Activated effector memory CD4-positive, alpha-beta T cell treated with anti-CD3 and anti-CD28 coated beads, Interleukin-2, amount 50 U/mL, for 16 hours (primary cell): Measurements from ENCODE around the gene PNO1.
"Not testable (repeated sequence)": the region's sequence is repeated elsewhere in the genome, so short reads cannot be mapped to it uniquely, and the experiment has no call there.

Experiments used
- DNase-seq: peaks from one replicate; pipeline ENCODE4 v3.0.0-alpha.2; 2020

The PNO1 gene

DNA sequence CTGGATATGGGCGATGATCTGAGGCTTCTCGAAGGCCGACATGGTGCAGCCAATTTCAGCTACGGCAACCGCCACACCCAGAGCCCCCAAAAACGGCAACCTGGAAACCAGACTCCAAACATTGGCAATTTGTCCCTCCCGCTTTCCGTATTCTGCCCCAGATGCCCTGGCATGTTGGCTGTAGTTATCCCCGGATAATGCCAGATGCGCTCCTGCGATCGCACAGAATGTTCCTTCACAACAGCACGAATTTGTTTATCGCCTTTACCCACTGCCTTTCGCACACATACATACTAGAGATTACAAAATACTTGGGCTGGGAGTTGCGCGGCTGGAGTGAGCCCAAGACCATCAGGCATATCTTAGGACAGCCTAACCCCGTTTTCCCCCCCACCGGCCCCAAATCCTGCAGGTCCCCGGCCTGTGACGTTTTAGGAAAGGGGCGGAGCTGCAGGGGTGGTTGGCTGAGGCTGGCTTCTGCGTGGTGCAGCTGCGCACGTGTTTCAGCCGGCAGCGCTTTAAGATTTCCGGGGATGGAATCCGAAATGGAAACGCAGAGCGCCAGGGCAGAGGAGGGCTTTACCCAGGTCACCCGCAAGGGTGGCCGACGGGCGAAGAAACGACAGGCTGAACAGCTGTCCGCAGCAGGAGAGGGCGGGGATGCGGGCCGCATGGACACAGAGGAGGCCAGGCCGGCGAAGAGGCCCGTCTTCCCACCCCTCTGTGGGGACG, at the start of gene PNO1:
Gene PNO1, plus strand, starts transcription at position 487 of the 732 bp plus-strand sequence. Its CDS starts 47 bp downstream, at position 534.
- DNase-seq = peak; percentile 99

DNA sequence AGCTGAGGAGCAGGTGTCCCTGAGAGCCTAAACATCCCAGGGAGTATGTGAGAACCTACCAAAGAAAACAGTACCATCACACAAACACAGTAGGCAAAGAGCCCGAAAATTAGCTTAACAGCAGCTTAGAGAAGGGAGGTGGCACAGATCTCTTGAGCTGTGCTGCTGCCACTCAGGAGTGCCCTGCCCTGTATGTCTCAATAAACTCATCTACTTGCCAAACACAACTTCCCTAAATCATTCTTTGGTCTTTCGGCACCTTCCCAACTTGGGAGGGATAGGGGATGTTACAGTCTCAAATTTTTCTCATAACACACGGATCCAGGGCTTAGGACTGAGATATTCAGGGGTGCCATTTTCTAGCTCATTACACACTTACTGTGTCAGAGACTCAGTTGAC, 49.6 kb upstream of the PNO1 start:
- no peak for DNase-seq

DNA sequence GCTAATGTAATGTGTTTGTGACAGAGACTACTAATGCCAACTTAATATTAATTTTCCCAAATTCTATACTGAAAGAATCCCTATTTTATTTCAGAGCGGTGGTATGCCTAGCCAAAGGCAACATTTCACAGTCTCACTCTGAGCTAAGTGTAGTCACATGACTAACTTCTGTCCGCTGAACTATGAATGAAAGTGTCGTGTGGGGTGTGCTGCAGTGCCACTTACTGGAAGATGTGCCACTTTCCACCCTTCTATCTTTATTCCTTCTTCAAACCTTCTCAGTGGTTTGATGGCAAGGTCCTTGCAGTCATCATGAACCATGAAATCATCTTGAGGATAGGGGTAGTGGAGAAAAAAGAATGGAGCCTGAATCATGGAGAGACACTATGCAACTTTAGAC, 47.6 kb upstream of the PNO1 start:
- DNase-seq = no peak

DNA sequence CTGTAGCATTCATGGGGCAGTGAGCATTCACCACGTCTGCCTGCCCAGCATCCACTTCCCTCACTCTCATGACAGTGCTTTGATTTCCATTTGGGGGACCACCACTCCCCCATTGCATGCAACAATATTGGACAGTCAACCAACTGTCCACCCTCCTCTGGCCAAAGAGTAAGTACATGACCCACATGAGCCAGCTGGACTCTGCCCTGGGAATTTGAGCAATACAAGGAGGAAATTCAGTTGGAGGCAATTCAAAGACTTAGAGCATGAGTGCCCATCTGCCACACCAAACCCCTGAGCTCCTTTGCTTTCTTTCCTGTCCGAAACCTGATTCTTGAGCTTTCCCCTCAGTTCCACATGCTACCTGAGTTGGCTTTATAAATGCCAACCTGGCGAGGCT, 41.7 kb upstream of the PNO1 start:
- no peak for DNase-seq

DNA sequence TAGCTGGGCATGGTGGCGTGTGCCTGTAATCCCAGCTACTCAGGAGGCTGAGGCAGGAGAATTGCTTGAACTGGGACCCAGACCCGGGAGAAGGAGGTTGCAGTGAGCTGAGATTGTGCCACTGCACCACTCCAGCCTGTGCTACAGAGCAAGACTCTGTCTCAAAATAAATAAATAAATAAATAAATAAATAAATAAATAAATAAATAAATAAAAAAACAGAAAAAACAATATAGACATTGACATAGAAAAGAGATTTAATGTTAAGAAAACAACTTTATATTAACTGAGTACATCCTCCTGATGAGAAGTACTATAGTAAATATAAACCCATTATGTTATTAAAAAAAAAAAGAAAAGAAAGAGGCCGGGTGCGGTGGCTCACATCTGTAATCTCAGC, 39.8 kb upstream of the PNO1 start:
- DNase-seq = not testable (repeated sequence)

DNA sequence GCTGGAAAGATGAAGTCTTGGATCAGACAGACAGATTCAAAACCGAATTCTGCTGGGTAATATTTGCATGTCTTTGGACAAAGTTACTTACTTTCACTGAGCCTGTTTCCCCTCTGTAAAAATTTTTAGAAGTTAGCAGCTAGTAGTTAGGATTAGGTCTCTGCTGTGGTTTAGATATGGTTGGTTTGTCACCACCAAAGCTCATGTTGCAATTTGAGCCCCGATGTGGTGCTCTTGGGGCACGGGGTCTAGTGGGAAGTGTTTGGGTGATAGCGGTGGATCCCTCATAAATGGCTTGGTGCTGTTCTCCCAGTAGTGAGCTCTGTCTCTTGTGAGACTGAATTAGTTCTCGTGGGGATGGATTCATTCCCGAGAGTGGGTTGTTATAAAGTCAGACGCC, 38.9 kb upstream of the PNO1 start:
- no peak for DNase-seq

DNA sequence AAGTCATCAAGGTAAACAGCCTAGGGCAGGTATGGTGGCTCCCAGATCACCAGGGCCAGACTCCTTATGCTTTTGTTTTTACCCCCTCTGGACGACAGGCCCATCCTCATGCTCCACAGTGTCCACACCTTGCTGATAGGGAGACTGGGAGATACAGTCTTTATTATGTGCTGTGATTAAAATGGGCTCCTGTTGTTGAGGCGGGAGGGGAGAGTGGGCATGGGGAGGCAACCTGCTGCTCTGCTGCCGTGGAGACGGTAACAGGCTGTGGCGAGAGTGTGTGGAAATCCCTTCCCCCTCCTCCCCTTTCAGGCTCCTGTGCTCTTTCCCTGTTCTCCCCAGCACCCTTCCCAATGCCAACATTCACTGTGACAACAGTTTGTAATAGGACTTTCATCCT, 38.2 kb upstream of the PNO1 start:
- no peak for DNase-seq

DNA sequence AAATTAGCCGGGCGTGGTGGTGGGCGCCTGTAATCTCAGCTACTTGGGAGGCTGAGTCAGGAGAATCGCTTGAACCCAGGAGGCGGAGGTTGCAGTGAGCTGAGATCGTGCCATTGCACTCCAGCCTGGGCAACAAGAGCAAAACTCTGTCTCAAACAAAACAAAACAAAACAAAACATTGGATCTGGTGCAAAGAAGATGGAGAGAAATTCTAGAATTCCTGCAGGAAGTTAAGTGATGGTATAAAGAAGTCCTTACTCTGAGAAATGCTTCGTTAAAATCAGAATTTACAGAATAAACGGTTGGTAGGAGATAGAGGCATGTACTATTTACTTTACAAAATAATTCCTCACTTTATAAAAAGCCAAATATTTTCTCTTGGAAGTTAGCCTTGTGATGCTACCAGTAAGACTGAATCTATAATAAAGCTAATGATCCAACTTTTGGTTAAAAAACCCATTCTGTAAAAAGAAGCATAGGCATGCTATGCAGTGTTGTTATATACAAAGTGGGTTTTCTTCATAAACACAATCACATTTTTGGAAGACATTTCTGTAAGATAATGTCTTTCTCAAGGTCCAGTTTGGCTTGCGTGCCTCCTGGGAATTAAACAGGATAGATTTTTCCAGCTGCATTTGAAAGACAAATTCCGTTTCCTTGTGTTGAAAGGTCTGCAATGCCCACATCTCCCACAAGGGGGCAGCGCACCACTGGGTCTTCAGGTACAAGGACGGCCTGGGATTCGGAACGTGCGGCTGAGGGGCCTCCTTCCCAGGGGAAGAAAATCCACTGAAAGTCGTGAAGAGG, 35.6 kb upstream of the PNO1 start:
- peak; percentile 92 for DNase-seq

DNA sequence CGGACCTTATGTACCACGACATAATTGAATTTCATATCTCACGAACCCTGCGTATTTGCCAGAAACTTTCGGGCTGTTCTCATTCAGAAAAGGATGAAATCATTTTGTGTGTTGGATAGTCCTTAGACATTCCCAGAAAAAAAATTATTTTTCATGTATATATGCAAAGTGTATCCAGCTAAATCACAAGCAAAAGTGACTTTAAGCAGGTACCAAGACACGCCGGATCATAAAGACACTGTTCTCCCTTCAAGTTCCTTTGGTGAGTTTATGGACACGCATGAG, 35.1 kb upstream of the PNO1 start:
- no peak for DNase-seq

DNA sequence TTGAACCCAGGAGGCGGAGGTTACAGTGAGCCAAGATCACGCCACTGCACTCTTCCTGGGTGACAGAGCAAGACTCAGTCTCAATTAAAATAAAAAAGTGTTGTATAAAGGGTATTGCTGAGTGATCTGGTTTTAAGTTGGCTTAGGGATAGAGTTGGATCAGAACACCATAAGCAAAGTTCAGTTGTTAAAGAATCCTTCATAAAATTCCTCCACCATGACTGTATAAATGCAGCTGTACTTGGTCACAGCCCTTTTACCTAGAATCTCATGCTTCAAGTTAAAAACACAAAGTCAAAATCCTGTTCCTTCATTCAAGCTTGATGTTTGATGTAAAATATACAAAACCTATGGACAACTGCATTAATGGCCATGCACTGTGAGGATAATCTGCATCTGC, 33.4 kb upstream of the PNO1 start:
- DNase-seq = no peak

DNA sequence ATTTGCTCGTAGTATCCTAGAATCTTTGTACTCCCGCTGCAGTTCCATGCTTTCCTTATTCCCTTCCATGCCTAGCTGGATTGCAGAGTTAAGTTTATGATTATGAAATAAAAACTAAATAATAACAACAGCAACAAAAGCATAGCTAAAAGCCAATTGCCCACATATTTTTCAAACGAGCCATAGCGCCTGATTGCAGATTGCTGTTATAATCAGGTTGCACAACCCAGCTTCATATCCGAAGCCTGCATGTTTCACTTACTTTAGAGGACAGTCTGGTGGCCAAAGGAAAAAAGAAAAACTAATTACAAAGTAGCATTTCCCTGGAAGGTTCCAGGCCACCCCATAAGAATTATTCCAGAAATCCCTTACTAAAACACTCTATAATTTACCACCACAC, 31.9 kb upstream of the PNO1 start:
- no peak for DNase-seq

DNA sequence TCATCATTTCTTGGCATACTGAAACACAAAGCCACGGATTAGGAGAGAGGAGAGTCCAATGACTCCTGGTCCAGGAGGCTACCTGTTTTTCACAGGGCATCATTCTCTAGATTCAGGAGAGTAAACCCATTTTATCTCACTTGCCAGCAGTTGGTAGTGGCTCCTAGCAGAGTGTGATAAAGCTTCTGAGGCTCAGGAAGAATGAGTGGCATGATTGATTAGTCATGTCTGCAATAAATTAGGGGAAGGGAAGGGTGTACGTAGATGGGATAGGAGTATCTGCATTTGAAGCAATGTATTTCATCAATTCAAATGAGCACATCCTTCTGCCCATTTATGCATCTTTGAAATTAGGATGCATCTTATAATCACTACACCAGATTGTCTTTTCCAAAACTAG, 31.1 kb upstream of the PNO1 start:
- no peak for DNase-seq

DNA sequence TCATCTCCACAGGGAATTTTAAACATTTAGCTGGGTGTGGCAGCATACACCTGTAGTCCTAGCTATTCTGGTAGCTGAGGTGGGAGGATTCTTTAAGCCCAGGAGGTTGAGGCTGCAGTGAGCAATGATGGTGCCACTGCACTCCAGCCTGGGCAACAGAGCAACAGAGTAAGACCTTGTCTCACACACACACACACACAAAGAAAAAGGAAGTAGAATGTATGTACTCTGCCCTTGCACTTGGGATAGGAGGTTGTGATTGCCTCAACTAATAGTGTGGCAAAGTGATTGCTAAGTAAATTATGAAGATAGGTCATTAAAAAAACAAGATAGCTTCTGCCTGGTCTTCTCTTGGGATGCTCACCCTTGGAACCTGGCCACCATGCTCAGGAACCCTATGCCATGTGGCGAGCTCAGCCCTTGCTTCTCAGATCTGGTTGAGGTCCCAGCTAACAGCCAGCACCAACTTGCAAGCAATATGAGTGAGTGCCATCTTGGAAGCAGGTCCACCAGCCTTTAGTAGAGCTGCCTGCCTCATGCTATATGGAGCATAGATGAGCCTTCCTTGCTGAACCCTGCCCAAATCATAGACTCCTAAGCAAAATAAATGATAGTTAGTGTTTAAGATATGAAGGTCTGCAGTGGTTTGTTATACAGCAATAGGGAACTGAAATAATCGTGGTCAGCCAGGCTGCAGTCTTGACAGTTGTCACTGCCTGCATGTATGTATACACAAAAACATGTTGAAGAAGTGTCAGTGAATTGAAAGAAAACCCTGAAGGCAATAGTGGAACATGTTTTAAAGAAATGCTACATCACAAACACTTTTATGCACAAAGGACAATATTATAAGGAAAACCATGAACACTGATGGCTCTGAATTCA, 30.1 kb upstream of the PNO1 start:
- no peak for DNase-seq

DNA sequence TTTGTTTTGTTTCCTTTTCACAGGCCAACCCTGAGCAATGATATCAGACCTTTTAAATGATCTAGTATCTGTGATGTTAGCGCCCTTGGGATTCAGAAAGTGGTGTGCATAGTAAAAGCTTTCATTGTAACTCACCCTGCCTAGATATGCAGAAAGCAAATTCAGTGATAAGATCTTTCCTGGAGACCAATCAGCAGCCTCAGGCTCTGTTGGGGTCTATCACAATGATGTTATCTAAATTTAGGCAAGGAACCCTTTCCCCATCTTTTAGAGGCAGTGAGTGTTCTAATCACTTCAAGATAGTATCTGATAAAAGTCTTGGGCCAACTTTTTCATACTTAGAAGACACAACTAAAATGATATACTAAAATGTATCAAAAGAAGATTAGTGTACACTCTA, 23.6 kb upstream of the PNO1 start:
- no peak for DNase-seq

DNA sequence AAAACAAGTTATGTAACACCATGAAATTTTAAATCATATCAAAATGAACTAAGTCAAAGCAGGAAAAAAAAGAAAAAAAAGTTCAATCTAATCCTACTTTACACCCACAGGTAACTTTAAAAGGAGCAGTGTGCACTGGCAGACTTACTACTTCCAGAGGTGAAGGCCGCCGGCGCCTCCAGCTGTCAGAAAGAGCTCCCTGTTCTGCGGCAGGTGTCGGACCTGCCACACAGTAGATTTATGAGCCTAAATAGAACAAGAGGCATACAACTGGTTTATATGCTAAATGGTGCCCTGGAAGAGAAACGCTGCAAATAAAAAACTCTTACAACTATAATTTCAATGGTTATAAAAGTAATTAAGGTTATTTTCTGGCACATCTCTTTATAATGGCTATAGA, 23.1 kb upstream of the PNO1 start:
- DNase-seq = no peak

DNA sequence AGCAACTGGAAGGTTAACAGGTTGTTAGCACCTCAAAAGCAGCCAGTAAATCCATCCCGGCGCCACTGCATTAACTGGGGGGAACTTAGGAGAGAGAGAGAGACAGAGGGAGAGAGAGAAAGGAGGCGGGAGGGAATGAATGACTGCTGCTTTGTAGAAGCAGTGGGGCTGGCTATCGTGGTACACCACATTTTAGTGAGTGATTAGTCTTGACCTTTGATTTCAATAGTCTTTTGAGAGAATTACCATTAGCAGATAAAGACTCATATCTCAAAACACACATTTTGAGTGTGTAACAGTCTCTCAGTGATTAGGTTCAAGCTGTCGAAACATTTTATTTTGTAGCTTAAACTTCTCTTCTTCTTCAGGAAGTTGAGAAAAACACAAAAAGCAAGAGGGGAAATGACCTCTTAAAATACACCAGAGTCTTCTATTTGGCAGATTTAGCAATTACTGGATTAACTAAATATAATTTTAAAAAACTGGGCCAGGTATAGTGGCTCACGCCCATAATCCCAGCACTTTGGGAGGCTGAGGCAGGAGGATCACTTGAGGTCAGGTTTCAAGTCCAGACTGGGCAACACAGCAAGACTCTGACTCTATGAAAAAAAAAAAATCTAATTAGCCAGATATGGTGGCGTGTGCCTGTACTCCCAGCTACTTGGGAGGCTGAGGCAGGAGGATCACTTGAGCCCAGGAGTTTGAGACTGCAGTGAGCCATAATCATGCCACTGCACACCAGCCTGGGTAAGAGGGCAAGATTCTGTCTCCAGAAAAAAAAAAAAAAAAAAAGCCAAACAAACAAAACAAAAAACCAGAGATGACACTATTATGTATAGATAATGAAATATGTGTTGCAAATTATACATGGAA, 22.0 kb upstream of the PNO1 start:
- DNase-seq = no peak

DNA sequence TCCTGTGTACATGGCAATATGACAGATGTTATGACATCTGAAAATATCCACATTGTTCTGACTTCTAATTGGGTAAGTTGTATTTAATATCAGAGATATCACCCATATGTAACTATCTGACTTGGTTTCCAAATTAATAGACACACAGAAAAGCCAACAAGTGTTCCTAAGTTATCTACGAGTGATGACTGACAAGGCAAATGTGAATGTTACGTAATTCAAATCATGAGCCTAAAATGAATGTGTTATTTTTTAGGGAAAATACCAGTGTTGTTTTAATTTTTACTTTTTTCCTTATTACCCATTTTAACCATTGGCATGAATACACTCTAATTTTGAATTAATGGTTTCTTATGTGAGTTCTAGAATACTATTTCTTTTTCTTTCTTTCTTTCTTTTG, 15.8 kb upstream of the PNO1 start:
- DNase-seq = no peak

DNA sequence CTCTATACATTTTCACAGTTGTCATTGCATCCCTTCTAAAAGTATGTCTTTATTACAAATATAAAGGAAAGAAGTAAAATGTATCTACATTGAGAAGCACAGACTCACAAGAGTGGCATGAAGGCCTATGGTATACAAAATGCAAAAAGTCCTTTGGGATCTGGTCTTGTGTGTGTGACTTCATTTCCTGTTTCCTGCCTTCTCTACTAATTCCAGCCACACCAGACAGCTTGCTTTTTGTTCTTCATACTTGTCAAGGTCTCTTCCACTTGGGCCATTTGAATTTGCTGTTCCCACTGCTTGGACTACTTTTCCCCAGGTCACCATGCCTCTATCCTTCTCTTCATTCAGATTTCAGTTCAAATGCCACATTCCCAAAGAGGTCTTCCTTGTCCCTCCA, 6.7 kb upstream of the PNO1 start:
- no peak for DNase-seq

DNA sequence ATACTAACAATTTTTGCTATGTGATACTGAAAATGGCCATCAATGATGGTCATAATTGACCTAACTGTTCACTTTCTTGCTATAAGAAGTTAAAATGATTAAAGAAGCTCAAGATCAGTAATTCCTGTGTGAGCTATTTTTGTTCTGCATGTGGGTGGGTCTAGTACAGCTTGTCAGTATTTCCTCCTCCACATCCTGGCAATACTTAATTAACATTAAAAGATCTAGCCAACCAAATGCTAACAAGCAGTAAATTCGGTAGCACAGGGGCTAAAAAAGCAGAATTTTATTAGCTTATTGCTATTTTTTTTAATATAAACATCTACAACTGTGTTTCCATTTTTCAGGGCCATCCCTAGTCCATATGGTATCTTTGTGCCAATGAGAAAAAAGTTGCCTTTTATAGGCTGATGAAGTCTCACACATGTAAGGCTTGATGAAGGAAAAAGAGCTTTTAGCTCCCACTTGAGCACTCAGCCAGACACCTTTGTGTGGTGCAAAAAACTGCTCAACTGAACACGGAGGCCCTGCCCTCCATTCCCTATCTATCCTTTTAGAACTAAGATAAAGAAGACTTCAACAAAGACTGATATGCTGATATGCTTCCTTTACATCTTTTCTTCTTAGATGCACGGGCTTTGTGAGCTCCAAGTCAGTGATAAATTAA, 4.9 kb upstream of the PNO1 start:
- DNase-seq = no peak

DNA sequence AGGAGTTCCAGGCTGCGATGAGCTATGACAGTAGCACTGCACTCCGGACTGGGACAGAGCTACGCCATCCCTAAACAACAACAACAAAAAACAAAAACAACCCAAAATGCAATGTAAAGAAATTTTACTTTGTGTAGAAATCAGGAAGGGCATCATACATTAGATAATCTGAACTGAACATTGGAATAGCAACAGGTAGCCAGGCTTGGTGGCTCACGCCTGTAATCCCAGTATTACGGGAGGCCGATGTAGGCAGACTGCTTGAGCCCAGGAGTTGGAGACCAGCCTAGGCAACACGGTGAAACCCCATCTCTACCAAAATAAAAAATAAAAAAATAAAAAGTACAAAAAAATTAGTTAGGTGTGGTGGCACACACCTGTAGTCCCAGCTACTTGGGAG, 2.1 kb upstream of the PNO1 start:
- DNase-seq = no peak

DNA sequence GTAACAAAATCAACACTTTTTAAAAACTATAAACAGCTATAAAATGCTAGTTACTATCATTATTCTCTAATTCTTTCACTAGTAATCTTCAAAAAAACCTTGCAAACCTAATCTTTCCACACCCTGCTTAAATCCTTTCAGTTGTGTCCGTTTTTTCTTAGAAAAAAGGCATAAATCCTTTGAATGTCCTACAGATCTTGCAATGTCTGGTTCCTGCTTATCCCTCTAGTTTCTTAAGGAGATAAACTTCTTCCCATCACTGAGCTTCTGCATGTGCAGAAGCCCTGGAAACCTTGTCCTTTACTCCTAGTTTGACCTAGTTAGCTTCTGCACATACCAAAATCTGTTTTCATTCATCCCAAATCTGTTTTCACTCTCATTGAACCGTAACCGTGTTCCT, 1.3 kb upstream of the PNO1 start:
- DNase-seq = no peak

DNA sequence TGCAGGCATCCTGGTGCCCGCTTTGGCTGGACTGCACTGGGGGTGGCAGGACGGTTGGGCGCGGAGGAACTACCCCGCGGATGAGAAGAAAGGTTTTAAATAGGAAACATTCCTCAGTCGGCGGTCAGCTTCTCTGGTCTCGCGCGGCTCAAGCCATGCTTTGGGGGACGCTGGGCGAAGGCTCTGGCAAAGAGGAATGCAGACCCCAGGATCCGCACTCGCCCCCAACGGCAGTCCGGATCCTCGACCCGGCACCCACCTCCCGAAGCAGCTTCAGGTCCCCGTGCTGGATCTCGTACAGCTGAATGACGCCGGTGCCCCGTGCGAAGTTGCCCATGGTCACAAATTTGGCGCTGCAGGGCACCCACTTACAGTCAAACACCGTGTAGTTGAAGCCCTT, 686 bp upstream of the PNO1 start:
- DNase-seq = no peak

DNA sequence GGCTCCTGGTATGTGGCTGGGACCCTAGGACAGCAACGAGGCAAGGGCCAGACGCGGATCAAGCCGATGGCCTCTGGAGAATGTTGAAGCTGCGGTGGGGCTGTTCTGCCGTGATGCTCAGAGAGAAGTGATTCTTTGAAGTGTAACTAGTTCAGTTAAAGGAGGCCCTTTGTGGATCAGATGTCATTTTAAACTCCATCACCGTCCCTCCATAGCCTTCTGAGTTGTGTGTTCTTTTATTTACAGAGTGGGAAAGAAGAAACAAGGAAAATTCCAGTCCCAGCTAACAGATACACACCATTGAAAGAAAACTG, 403 bp downstream of the PNO1 start:
- DNase-seq = no peak
